ENCODE results near the gene ZNF467.
A peak's percentile ranks its signal among the peaks of the same experiment; 100 is the strongest.

ZNF467 gene

DNA sequence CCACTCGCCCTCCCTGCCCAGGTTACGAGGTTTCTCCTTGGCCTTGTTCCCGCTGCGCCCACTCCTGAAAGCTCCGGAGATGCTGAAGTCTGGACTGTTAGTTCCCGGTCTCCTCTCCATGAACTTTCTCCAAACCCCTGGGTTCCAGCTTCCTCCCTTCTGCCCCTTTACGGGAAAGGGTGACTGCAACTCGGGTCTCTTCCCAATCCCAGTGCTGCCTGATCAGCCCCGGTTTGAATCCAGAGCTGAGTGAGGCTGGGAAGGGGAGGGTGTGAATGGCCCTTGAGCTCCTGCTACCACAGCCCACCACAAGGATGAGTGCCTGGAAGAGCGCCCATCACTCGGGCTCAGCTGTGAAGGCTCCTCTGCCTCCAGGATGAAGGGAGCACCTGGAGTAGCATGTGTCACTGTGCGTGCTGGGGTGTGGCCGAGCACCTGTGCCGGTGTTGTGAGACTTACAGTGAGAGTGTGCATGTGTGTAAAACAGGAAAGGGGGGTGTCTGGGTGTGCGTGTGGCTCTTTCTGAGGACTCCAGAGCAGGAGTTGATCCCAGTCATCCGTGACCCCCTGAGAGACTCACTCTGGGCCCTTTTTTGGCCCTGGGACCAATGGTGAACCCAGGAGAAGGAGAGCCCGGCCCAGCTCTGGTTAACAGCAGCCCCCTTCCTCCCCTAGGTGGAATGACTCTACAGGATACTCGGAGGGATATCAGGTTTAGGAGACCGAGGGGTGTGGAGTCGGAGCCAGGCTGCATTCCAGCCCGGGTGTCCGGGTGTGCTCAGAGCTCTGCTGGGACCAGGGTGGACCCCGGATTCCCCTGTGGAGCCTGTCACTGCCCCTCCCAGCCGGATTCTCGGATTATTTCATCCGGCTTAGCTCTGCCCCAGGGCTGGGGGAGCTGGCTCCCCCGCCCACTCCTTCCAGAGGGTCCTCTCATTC lies 1.1 kb upstream of the ZNF467 start:
- H3K4me2 ChIP-seq, result peak overlapping the region; percentile 90
- H3K27ac ChIP-seq, result peak overlapping the region; percentile 30; the same call in 1 of the 2 replicates
- peaks cover 58% of the 10 kb centered on the region for H3K4me1 ChIP-seq
- H3K27me3 ChIP-seq, result no peaks in the 10 kb centered on the region
- no peak overlapping the region for H3K4me3 ChIP-seq
- peaks cover 11% of the 10 kb centered on the region for H3K36me3 ChIP-seq
- no peak for TF ChIP-seq Cebpa-rat (IDR thresholded peaks at IDR 0.05)
- no peak overlapping the region for H3K9ac ChIP-seq
- H4K20me1 ChIP-seq, result peaks cover 20% of the 10 kb centered on the region
- H3K9me3 ChIP-seq, result no peaks in the 10 kb centered on the region

DNA sequence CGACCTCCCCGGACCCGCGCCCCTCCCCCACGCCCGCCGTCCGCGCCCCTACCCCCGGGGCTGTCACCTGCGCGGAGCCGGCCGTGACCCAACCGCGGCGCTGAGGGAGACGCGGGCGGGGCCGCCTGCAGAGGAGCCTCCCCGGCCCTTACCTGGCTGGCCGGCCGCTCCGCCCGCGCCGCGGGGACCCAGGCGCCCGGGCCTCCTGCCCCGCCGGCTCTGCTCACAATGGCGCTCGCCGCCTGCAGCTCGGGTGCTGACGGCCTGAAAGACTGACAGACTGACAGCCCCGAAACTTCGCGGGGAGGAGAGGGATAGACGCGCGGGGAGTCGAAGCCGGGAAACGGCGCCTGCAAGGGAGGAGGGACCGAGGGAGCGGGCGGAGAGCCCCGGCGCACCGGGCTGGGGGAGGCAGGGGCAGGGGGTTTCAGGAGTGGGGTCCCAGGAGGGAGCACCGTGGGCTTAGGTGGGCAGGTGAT lies 393 bp downstream of the ZNF467 start:
- H3K27me3 ChIP-seq, result no peaks in the 10 kb centered on the region
- H3K4me2 ChIP-seq, result peak overlapping the region; percentile 90
- peaks cover 56% of the 10 kb centered on the region for H3K4me1 ChIP-seq
- H3K27ac ChIP-seq, result peak overlapping the region; percentile 79
- no peaks in the 10 kb centered on the region for H3K9me3 ChIP-seq
- peak overlapping the region; percentile 79 for H3K9ac ChIP-seq
- peak overlapping the region; percentile 76 for H3K4me3 ChIP-seq
- TF ChIP-seq Cebpa-rat (IDR thresholded peaks at IDR 0.05), result no peak
- peaks cover 20% of the 10 kb centered on the region for H4K20me1 ChIP-seq
- H3K36me3 ChIP-seq, result peaks cover 26% of the 10 kb centered on the region

DNA sequence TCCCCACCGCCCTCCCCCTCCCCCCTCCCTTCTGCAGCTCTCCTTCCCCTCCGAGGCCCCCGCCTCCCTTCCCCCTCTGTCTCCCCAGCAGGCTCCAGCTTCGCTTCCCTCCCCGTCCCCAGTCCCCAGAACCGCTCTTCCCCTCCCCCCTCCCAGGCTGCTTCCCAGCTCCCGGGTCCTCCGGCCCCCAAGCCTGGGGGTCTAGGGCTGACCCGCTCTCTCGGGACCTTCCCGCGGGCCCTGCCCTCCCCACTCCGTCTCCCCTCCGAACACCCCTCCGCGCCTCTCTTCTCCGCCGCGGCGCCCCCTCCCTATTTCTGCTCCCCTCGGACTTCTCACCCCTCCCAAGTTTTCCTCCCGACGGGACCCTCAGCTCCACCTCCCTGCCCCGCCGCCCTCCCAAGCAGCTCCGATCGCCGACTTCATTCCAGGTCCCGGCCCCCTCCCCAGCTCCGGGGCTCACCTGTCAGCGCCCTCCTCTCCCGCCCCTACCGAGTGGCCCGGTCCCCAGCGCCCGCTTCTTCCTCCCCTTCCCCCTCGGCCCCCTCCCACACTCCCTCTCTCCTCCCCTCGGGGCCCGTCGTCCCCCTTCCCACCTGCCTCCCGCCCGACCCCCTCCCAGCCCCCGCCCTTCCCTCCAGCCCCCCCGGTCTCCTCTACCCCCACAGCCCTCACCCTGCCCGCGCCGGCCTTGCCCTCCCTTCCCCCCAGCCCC lies 990 bp downstream of the ZNF467 start:
- H3K4me1 ChIP-seq, result peaks cover 50% of the 10 kb centered on the region
- H3K36me3 ChIP-seq, result peaks cover 32% of the 10 kb centered on the region
- H3K9me3 ChIP-seq, result no peaks in the 10 kb centered on the region
- no peak for TF ChIP-seq Cebpa-rat (IDR thresholded peaks at IDR 0.05)
- H3K4me3 ChIP-seq, result peak overlapping the region; percentile 77
- H4K20me1 ChIP-seq, result peaks cover 20% of the 10 kb centered on the region
- H3K4me2 ChIP-seq, result peak overlapping the region; percentile 70
- peak overlapping the region; percentile 78 for H3K9ac ChIP-seq
- H3K27ac ChIP-seq, result peak overlapping the region; percentile 77
- no peaks in the 10 kb centered on the region for H3K27me3 ChIP-seq

DNA sequence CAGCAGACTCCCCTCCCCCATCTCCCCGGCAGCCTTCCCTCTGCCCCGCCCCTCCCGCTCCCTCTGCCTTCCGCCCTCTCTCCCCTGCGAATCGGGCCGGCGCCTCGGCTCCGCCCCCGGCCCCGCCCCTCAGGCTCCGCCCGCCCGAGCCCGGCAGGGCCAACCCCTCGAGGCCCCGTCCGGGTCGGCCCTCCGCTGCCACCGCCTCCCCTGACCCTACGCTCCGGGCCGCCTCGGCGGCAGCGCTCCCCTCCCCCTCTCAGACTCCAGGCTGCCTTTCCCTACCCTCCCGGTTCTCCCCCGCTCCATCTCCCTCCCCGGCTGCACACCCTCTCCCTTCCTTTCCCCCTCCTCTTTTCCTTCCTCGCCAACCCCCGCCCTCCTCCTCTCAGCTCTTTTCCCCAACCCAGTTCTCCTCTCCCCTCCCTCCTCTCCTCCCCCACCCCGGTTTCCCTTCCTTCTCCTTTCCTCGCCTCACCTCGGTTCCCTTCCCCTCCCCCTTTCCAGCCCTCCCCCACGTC lies 1.6 kb downstream of the ZNF467 start:
- Histone ChIP-seq H3K4me2 (peak overlapping the region; percentile 83), H3K9me3 (peaks cover under 1% of the 10 kb centered on the region; the same call in 1 of the 2 replicates), H3K27me3 (no peaks in the 10 kb centered on the region), H3K4me3 (peak overlapping the region; percentile 77), H3K36me3 (peaks cover 38% of the 10 kb centered on the region), H3K27ac (no peak overlapping the region), H3K4me1 (peaks cover 44% of the 10 kb centered on the region), H3K9ac (peak overlapping the region; percentile 71; the same call in 1 of the 2 replicates), H4K20me1 (peaks cover 20% of the 10 kb centered on the region)
- TF ChIP-seq Cebpa-rat (IDR thresholded peaks at IDR 0.05), result no peak

DNA sequence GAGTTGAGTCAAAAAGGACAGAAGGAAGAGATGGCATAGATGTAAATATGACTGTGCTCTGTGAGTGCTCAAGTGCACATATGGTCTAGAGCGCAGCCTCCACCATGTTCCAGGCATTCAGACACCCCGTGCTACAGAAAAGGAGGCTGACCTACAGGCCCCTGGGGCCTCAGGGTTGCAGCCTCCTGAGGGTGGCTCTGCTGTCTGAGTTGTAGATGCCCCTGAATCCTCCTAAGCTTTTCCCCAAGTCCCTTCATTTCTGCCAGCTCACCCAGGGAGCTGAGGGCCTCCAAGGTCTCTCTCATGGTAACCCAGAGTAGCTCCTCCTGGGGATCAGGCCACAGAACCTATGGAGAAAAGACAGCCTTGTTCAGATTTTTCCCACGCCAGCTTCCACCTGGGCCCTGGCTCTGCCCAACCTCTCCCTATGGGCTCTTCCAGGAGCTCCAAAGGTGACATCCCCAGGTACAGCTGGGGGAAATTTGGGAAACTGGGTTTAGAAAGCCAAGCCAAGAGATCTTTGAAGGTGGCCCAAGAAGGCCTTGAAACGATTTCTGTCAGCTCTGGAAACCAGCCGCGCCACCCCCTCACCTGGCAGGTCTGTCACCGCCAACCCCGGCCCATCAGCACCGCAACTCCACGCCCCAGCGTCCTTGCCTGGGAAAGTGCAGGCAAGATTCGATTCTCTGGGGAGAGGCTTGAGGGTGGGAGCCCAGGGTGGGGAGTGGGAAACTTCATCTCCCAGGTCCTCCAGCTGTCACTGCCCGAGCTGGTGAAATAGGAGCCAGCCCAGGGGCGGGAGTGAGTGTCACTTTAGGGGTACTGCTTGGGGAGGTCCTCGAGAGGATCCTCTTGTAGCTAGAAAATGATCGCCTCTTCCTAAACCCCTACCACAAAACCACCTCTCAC lies 2.4 kb downstream of the ZNF467 start:
- Histone ChIP-seq H3K9ac (peak overlapping the region; percentile 41; the same call in 1 of the 2 replicates), H3K27ac (peak overlapping the region; percentile 40), H3K4me2 (peak overlapping the region; percentile 83), H3K4me1 (peaks cover 36% of the 10 kb centered on the region), H3K9me3 (peaks cover 9% of the 10 kb centered on the region), H3K27me3 (no peaks in the 10 kb centered on the region), H3K4me3 (peak overlapping the region; percentile 77), H3K36me3 (peaks cover 46% of the 10 kb centered on the region), H4K20me1 (peaks cover 20% of the 10 kb centered on the region)
- no peak for TF ChIP-seq Cebpa-rat (IDR thresholded peaks at IDR 0.05)

DNA sequence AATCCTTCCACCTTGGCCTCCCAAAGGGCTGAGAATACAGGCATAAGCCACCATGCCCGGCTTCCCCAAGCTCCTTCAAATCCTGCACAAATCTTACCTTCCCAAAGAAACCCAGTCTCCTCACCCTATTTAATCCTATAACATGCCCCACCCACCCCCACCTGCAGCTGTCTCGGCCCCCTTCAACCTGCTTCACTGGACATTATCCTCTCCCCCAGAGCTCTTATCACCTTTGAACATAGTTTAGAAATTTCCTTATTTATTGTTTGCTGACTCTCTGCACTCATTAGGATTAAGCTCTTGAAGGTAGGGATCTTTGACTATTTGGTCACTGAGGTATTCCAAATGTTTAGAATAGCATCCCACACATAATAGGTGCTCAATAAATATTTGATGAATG lies 3.5 kb downstream of the ZNF467 start:
- Histone ChIP-seq H3K27me3 (no peaks in the 10 kb centered on the region), H3K9me3 (peaks cover 19% of the 10 kb centered on the region), H3K4me2 (no peak overlapping the region), H4K20me1 (peaks cover 18% of the 10 kb centered on the region), H3K9ac (no peak overlapping the region), H3K27ac (no peak overlapping the region), H3K36me3 (peaks cover 57% of the 10 kb centered on the region), H3K4me1 (peaks cover 25% of the 10 kb centered on the region), H3K4me3 (no peak overlapping the region)
- no peak for TF ChIP-seq Cebpa-rat (IDR thresholded peaks at IDR 0.05)

DNA sequence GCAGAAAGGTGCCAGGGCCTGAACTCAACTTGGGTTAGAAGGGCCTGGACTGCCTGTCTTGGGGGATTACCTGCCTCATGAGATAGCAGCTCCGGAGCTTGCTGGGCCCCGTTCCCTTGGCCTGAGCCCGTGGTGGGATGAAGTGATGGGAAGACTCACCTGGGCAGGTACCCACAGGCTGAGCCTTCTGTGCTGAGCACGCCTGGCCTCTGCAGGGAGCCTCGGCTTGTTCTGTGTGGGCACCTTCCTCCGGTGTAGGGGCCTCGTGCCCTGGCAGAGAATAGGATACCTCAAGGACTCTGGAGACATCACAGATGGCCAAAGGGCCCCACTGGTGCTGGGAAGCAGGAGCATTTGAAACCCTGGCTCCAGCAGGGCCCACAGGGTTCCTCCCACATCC lies 4.5 kb downstream of the ZNF467 start:
- Histone ChIP-seq H3K9me3 (peaks cover 23% of the 10 kb centered on the region), H3K27me3 (no peaks in the 10 kb centered on the region), H3K4me1 (peaks cover 15% of the 10 kb centered on the region), H4K20me1 (peaks cover 9% of the 10 kb centered on the region), H3K4me3 (no peak overlapping the region), H3K4me2 (no peak overlapping the region), H3K9ac (no peak overlapping the region), H3K27ac (no peak overlapping the region), H3K36me3 (peaks cover 67% of the 10 kb centered on the region)
- no peak for TF ChIP-seq Cebpa-rat (IDR thresholded peaks at IDR 0.05)

DNA sequence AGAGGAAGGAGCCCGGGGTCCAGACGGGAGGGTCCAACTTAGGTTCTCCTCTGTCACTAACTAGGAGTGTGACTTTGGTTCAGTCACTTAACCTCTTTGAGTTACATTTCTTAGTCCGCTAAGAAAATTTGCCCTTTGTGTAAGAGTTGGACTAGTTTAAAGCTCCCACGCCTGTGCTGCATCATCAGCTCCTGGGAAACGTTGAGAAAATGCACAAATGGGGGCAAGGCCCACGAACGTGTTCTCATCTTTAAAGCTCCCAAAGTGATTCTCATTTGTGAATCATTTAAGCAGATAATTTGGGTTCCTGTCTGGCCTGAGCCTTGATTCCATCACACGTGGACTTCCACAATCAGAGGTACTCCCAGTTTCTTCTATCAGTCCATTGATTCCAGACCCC lies 6.3 kb downstream of the ZNF467 start:
- Histone ChIP-seq H3K9me3 (peaks cover 23% of the 10 kb centered on the region), H3K9ac (no peak overlapping the region), H4K20me1 (peaks cover 9% of the 10 kb centered on the region), H3K4me1 (peaks cover 12% of the 10 kb centered on the region), H3K4me3 (no peak overlapping the region), H3K27ac (no peak overlapping the region), H3K4me2 (no peak overlapping the region), H3K36me3 (peaks cover 68% of the 10 kb centered on the region), H3K27me3 (no peaks in the 10 kb centered on the region)
- no peak for TF ChIP-seq Cebpa-rat (IDR thresholded peaks at IDR 0.05)

Measured in BLaER1 (cell line).